SU-DHL-6 (cell line): ENCODE results near the gene EYA2.

Source experiments
- H2AFZ ChIP-seq: fragments of 200-600 bp; sonication (generic); 2 replicates; pipeline ENCODE4 v1.6.1; 2014; ENCODE audit warnings: low read depth, mild to moderate bottlenecking, moderate library complexity, mixed read lengths, antibody characterized with exemption, low read length; ENCODE audit not compliant: severe bottlenecking
- H3F3A ChIP-seq: fragments of 200-600 bp; shearing (Covaris generic); 2 replicates; pipeline ENCODE4 v1.6.0; 2016; ENCODE audit warnings: antibody characterized with exemption, mild to moderate bottlenecking; ENCODE audit not compliant: insufficient read depth
- H3K27ac ChIP-seq: fragments of 200-600 bp; sonication (generic); 2 replicates; pipeline ENCODE4 v1.5.1; 2016; ENCODE audit warnings: low read depth, mild to moderate bottlenecking, low read length, moderate library complexity, mixed read lengths
- H3K27me3 ChIP-seq: fragments of 200-600 bp; sonication (generic), shearing (Covaris generic); 2 replicates; pipeline ENCODE4 v1.6.0; 2014; ENCODE audit warnings: mild to moderate bottlenecking, low read length
- H3K36me3 ChIP-seq: fragments of 200-600 bp; sonication (generic); 2 replicates; pipeline ENCODE4 v1.6.1; 2014; ENCODE audit warnings: mild to moderate bottlenecking, low read length, mixed read lengths
- H3K4me2 ChIP-seq: fragments of 300-600, 200-600 bp; shearing (Covaris generic), sonication (generic); 2 replicates; pipeline ENCODE4 v1.6.0; 2014; ENCODE audit warnings: low read length, low read depth, mild to moderate bottlenecking; ENCODE audit not compliant: poor library complexity, severe bottlenecking
- H3K4me3 ChIP-seq: fragments of 200-600 bp; sonication (generic); 2 replicates; pipeline ENCODE4 v1.5.1; 2014; ENCODE audit warnings: antibody characterized with exemption, low read length, mild to moderate bottlenecking, mixed read lengths; ENCODE audit not compliant: insufficient read depth, poor library complexity, severe bottlenecking
- H3K79me2 ChIP-seq: fragments of 200-600 bp; sonication (generic); 2 replicates; pipeline ENCODE4 v1.6.1; 2014; ENCODE audit warnings: mild to moderate bottlenecking, low read length, moderate library complexity; ENCODE audit not compliant: insufficient read depth
- H3K9ac ChIP-seq: fragments of 200-600 bp; sonication (generic); 2 replicates; pipeline ENCODE4 v1.7.0; 2014; ENCODE audit warnings: mild to moderate bottlenecking, low read length
- H3K9me2 ChIP-seq: fragments of 200-600 bp; sonication (generic); replicated peaks from 2 replicates; pipeline ENCODE4 v1.6.1; 2014; ENCODE audit warnings: low read length; ENCODE audit not compliant: insufficient read depth
- H3K9me3 ChIP-seq: fragments of 200-600 bp; sonication (generic); 2 replicates; pipeline ENCODE4 v1.6.1; 2014; ENCODE audit warnings: low read length, mixed read lengths; ENCODE audit not compliant: insufficient read depth
- H4K20me1 ChIP-seq: fragments of 200-600 bp; sonication (generic); 2 replicates; pipeline ENCODE4 v1.6.1; 2014; ENCODE audit warnings: low read depth, mild to moderate bottlenecking, antibody characterized with exemption, low read length, moderate library complexity, mixed read lengths
- CTCF ChIP-seq: fragments of 200-600 bp; sonication (generic); IDR thresholded peaks from one replicate; pipeline ENCODE4 v1.5.1; 2017; ENCODE audit warnings: antibody characterized with exemption, mild to moderate bottlenecking, low read length, moderate library complexity; ENCODE audit not compliant: insufficient read depth, poor library complexity, severe bottlenecking
- EZH2phosphoT487 ChIP-seq: fragments of 200-600 bp; sonication (generic), shearing (Covaris generic); conservative IDR thresholded peaks from 2 replicates; pipeline ENCODE4 v1.6.1; 2018; ENCODE audit warnings: mild to moderate bottlenecking, antibody characterized with exemption, low read length, moderate library complexity, mixed read lengths

Gene EYA2

GRCh38 chr20:46852313-46852712 lies 42.3 kb upstream of the EYA2 start:
- Histone ChIP-seq H3K4me3 (no peak overlapping the region), H3K27me3 (0 out of 2 replicates have a peak, but pooled peaks cover 4% of the 10 kb centered on the region), H3K36me3 (no peaks in the 10 kb centered on the region), H3K27ac (no peak overlapping the region), H4K20me1 (no peaks in the 10 kb centered on the region), H3K79me2 (no peaks in the 10 kb centered on the region), H3K4me2 (no peak overlapping the region), H2AFZ (no peak overlapping the region), H3K9me2 (no peaks in the 10 kb centered on the region), H3K9me3 (no peaks in the 10 kb centered on the region), H3K9ac (no peak overlapping the region), H3F3A (no peaks in the 10 kb centered on the region)
- no peak for TF ChIP-seq CTCF
- no peak for TF ChIP-seq EZH2phosphoT487

- Histone ChIP-seq H3K79me2 (no peaks in the 10 kb centered on the region), H3K9ac (no peak overlapping the region), H4K20me1 (no peaks in the 10 kb centered on the region), H3K4me3 (no peak overlapping the region), H2AFZ (no peak overlapping the region), H3K4me2 (no peak overlapping the region), H3K36me3 (no peaks in the 10 kb centered on the region), H3K9me3 (no peaks in the 10 kb centered on the region), H3K27ac (no peak overlapping the region), H3K27me3 (0 out of 2 replicates have a peak, but pooled peaks cover 4% of the 10 kb centered on the region), H3K9me2 (no peaks in the 10 kb centered on the region), H3F3A (no peaks in the 10 kb centered on the region)
- TF ChIP-seq EZH2phosphoT487 (no peak), CTCF (no peak)
These were observed 40.7 kb upstream of the EYA2 start for GRCh38 chr20:46853926-46854325.

- H2AFZ ChIP-seq, result no peak overlapping the region
- H3K79me2 ChIP-seq, result no peaks in the 10 kb centered on the region
- H3K9me2 ChIP-seq, result no peaks in the 10 kb centered on the region
- no peak overlapping the region for H3K4me2 ChIP-seq
- no peaks in the 10 kb centered on the region for H3K9me3 ChIP-seq
- H3K4me3 ChIP-seq, result no peak overlapping the region
- H3K27ac ChIP-seq, result no peak overlapping the region
- H3K9ac ChIP-seq, result no peak overlapping the region
- no peaks in the 10 kb centered on the region for H4K20me1 ChIP-seq
- TF ChIP-seq EZH2phosphoT487 (no peak), CTCF (no peak)
- peaks cover 3% of the 10 kb centered on the region; the same call in 1 of the 2 replicates for H3K27me3 ChIP-seq
- no peaks in the 10 kb centered on the region for H3K36me3 ChIP-seq
- H3F3A ChIP-seq, result no peaks in the 10 kb centered on the region
These were observed 37.4 kb upstream of the EYA2 start for GRCh38 chr20:46857061-46857831.
